Activated CD8-positive, alpha-beta memory T cell treated with anti-CD3 and anti-CD28 coated beads for 4 hours (primary cell): Measurements from ENCODE around the gene MKKS.

Experiments used
- DNase-seq, 2 donors: peaks; one replicate each; pipeline ENCODE4 v3.0.0-alpha.2; 2020; ENCODE audit warnings: low read depth in 2 of 2

MKKS gene

GRCh38 chr20:10433623-10434466 lies at the start of gene MKKS:
MKKS (minus strand) TSS chr20:10434222; CDS start chr20:10413514, 20,708 bp downstream.
- DNase-seq, result peak; percentile 64 to 66

- no peak for DNase-seq
Measured at GRCh38 chr20:10483691-10484090, 49.7 kb upstream of the MKKS start.

GRCh38 chr20:10481676-10482075 lies 47.7 kb upstream of the MKKS start:
- DNase-seq, result no peak

- DNase-seq, result no peak
Measured at GRCh38 chr20:10478930-10479329, 44.9 kb upstream of the MKKS start.

GRCh38 chr20:10478205-10478604 lies 44.2 kb upstream of the MKKS start:
- no peak for DNase-seq

GRCh38 chr20:10476319-10476724 lies 42.3 kb upstream of the MKKS start:
- DNase-seq, result no peak

- no peak for DNase-seq
Measured at GRCh38 chr20:10475225-10475624, 41.2 kb upstream of the MKKS start.

- no peak for DNase-seq
Measured at GRCh38 chr20:10474606-10475184, 40.7 kb upstream of the MKKS start.

GRCh38 chr20:10472871-10473270 lies 38.8 kb upstream of the MKKS start:
- no peak for DNase-seq

GRCh38 chr20:10470276-10470675 lies 36.3 kb upstream of the MKKS start:
- DNase-seq, result no peak

- DNase-seq, result no peak
Measured at GRCh38 chr20:10469599-10469998, 35.6 kb upstream of the MKKS start.

- no peak for DNase-seq
Measured at GRCh38 chr20:10469056-10469455, 35.0 kb upstream of the MKKS start.

- no peak for DNase-seq
Measured at GRCh38 chr20:10468340-10468845, 34.4 kb upstream of the MKKS start.

- DNase-seq, result no peak
Measured at GRCh38 chr20:10467681-10468339, 33.8 kb upstream of the MKKS start.

- no peak for DNase-seq
Measured at GRCh38 chr20:10466855-10467254, 32.8 kb upstream of the MKKS start.

- no peak for DNase-seq
Measured at GRCh38 chr20:10466325-10466724, 32.3 kb upstream of the MKKS start.

GRCh38 chr20:10465135-10465534 lies 31.1 kb upstream of the MKKS start:
- no peak for DNase-seq

GRCh38 chr20:10463622-10464021 lies 29.6 kb upstream of the MKKS start:
- DNase-seq, result no peak

- no peak for DNase-seq
Measured at GRCh38 chr20:10462516-10462915, 28.5 kb upstream of the MKKS start.

GRCh38 chr20:10461495-10461894 lies 27.5 kb upstream of the MKKS start:
- no peak for DNase-seq

- no peak for DNase-seq
Measured at GRCh38 chr20:10454151-10454750, 20.2 kb upstream of the MKKS start.

GRCh38 chr20:10453241-10453640 lies 19.2 kb upstream of the MKKS start:
- DNase-seq, result no peak
